GM21381 (cell line): ENCODE measurements around the gene MED29.

ENCODE experiments used
- ATAC-seq: cut with Tn5 transposase; IDR thresholded peaks from one replicate; pipeline ENCODE4 v1.9.1; 2021; ENCODE audit warnings: mild to moderate bottlenecking, moderate library complexity; ENCODE audit not compliant: unreplicated experiment

MED29 gene

DNA sequence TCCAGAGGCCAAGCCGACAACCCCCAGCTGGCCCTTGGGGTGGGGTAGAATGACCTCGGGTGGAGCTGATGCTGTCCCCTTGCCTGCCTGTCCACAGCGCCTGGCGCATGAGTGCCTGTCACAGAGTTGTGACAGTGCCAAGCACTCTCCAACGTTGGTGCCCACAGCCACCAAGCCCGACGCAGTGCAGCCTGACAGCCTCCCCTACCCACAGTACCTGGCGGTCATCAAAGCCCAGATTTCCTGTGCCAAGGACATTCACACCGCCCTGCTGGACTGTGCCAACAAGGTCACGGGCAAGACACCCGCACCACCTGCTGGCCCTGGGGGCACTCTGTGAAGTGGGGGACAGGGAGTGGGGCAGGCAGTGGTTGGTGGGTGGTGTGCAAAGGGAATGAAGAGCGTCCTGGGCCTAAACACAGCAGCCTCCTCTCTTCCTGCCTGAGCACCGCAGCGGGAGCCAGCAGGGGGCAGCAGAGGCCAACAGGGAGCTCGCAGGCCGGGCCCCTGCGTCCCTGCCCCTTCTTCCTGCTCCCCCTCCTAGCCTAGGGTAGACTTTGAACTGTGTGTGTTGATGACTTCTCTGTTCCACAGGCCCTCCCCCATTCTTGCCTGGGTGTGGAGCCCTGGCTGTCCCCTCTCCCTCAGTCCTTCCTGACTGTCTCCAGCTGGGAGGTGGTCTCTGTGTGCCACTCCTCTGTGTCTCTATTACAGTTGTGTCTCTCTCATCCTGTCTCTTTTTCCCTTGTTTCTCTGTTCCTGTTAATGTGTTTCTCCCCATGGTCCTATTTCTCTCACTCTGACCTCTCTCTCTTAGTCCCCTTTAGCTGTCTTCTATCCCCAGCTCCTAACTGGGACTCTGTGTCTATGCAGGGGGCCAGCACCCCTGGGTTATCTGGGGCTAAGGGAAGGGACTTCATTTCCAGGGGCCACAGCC lies 6.5 kb downstream of the MED29 start:
- ATAC-seq = no peak

- ATAC-seq = no peak
Measured at GRCh38 chr19:39398297-39398864, 7.2 kb downstream of the MED29 start.

- no peak for ATAC-seq
Measured at GRCh38 chr19:39399668-39400050, 8.5 kb downstream of the MED29 start.

- no peak for ATAC-seq
Measured at GRCh38 chr19:39400061-39400460, 8.9 kb downstream of the MED29 start.

GRCh38 chr19:39401070-39401548 lies 9.9 kb downstream of the MED29 start:
- no peak for ATAC-seq

DNA sequence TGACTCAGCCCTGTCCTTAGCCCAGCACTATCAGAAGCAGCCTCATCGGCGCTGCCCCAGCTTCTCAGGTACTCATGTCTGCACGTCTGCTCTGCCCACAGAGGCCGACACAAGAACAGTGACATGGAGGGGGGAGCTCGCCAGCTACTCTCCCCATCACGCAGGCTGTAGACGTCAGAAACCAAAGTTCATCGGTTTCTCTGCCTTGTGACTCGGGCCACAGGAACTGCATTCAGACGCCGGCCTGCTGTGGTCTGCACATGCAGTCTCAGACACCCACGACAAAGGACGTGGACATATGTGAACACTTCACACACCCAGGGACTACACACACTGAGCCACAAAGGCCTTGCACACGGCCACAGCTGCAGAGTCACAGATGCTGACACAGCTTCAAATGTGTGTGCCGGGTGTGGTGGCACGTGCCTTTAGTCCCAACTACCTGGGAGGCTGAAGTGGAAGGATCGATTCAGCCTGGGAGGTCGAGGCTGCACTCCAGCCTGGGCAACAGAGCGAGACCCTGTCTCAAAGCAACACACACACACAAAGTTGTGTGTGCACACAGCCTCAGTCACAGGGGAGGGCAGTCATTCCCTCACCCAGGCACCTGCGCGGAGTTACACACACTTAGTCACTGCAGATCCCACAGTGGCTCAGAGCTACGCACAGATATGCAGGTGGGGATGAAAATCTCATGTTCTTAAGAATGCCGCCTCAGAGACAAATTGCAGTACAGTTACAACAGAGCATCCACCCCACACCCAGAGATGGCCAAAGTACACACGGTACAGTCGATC lies 10.6 kb downstream of the MED29 start:
- ATAC-seq = no peak

DNA sequence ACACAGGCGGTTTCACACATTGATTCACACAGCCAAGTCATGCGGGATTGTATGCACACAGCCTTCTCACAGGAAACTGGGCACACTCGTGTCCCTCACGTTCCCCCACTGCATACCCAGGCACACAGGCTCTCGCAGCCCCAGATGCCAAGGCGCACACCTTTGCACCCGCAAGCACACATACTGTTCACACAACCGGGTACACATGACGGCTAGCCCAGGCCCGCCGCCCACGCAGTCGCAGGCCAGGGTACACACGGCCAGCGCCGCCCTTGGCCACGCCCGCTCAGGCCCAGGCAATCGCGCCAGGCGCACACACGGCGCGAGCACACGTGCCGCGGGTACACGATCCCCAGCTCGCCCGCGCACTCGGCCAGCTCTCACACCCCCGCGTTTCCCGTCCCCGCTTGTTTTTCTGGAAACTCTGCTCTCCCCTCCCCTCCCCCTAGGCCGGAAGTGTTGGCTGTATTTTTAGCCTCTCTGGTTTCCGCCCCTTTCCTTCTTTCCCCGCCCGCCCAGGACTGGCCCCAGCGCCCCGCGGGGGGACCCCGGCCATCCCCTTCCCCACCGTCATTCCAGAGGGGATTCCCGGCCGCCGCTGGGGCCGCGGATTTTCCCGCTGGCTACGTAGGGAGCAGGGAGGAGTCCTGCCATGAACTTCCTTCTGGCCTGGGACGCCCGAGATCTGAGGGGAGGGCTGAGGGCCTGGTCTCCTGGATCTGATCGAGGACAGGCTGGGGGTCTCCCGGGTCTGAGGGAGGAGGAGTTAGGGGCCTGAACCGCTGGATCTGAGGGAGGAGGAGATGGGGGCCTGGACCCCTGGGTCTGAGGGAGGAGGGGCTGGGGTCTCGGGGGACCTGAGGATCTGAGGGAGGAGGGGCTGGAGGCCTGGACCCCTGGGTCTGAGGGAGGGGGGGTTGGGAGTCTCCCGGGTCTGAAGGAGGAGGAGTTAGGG lies 11.4 kb downstream of the MED29 start:
- peak; percentile 29 for ATAC-seq

- ATAC-seq = no peak
Measured at GRCh38 chr19:39403331-39404312, 12.4 kb downstream of the MED29 start.

DNA sequence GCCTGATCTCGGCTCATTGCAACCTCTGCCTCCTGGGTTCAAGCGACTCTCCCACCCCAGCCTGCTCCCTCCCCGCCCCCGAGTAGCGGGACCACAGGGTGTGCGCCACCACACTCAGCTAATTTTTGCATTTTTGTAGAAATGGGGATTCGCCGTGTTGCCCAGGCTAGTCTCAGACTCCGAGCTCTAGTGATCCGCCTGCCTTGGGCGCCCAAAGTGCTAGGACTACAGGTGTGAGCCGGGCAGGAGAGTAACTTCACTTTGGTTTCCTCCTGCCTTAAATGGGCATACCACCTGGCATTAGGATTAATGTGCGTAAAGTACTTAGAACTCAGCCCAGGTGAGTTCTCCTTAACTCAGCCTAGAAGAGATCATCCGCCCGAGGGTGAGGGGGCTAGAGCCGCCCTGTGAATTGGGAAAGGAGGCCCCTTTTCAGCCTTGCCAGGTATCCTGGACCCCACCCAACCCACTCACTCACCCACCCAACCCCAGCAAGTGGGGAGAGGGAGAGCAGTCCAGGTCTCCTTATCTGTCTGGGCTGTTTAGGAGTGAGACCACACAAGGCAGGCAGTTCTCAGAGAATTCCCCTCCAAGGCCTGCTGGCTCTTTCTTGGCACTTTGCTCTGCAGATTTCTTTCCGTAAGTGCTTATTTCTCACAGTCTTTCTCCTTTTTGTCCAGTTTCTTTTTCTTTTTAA lies 14.2 kb downstream of the MED29 start:
- ATAC-seq = no peak

- no peak for ATAC-seq
Measured at GRCh38 chr19:39405958-39406655, 14.9 kb downstream of the MED29 start.

- ATAC-seq = no peak
Measured at GRCh38 chr19:39406656-39407409, 15.7 kb downstream of the MED29 start, which contains the start of gene ZFP36. TSS of gene ZFP36 (plus strand) at chr19:39406847. CDS start at chr19:39406905, 58 bp downstream.

- no peak for ATAC-seq
Measured at GRCh38 chr19:39407410-39407659, 16.2 kb downstream of the MED29 start.

GRCh38 chr19:39407660-39408391 lies 16.6 kb downstream of the MED29 start:
- no peak for ATAC-seq

DNA sequence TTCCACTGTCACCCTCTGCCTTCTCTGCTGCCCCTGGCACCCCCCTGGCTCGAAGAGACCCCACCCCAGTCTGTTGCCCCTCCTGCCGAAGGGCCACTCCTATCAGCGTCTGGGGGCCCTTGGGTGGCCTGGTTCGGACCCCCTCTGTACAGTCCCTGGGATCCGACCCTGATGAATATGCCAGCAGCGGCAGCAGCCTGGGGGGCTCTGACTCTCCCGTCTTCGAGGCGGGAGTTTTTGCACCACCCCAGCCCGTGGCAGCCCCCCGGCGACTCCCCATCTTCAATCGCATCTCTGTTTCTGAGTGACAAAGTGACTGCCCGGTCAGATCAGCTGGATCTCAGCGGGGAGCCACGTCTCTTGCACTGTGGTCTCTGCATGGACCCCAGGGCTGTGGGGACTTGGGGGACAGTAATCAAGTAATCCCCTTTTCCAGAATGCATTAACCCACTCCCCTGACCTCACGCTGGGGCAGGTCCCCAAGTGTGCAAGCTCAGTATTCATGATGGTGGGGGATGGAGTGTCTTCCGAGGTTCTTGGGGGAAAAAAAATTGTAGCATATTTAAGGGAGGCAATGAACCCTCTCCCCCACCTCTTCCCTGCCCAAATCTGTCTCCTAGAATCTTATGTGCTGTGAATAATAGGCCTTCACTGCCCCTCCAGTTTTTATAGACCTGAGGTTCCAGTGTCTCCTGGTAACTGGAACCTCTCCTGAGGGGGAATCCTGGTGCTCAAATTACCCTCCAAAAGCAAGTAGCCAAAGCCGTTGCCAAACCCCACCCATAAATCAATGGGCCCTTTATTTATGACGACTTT lies 17.4 kb downstream of the MED29 start:
- ATAC-seq = no peak

DNA sequence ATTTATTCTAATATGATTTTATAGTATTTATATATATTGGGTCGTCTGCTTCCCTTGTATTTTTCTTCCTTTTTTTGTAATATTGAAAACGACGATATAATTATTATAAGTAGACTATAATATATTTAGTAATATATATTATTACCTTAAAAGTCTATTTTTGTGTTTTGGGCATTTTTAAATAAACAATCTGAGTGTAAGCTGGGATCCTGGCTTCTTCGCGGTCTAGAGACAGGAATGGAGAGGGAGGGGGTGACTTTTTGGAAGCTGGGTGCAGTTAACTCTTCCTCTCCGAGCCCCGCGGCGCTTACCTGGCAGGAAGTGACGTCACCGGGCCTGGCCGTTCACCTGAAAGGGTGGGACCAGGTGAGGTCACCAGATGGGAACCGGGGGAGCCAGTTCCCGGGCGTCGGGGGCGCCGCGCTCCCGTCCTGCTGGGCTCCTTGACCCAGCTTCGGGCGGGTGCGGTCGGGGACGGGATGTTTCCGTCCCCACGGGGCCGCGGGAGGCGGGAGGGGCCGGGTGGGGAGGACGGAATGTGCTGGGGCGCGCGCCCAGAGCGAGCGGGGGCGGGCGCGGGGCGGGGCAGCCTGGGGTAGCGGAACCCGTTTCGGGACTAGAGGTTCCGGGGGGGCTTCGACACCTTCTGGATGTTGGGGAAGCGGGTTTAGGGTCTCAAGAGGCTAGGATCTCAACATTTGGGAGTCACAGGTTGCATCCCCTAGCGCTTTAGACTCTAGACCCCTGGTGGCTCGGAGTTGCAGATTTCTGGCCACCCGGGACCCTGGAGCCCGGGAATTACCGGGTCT lies 18.2 kb downstream of the MED29 start:
- no peak for ATAC-seq
